Upper lobe of left lung (tissue), 4 donors: ENCODE data around the gene SMOC2.

Source experiments
- EP300 ChIP-seq, 4 donors: sonication (generic); formaldehyde crosslinking; IDR thresholded peaks; one replicate each; pipeline ENCODE4 v1.5.1; 2017; ENCODE audit warnings: antibody characterized with exemption in 4 of 4, control low read depth in 2 of 4
- POLR2A ChIP-seq, 4 donors: fragments of 450-650 bp; IDR thresholded peaks; one replicate each; pipeline ENCODE4 v1.5.1; 2016 to 2017; ENCODE audit warnings: antibody characterized with exemption in 4 of 4, mild to moderate bottlenecking in 2 of 4
- POLR2AphosphoS5 ChIP-seq, 2 donors: sonication (generic); formaldehyde crosslinking; IDR thresholded peaks; one replicate each; pipeline ENCODE4 v1.5.1; 2017; ENCODE audit warnings: antibody characterized with exemption in 2 of 2

DNA sequence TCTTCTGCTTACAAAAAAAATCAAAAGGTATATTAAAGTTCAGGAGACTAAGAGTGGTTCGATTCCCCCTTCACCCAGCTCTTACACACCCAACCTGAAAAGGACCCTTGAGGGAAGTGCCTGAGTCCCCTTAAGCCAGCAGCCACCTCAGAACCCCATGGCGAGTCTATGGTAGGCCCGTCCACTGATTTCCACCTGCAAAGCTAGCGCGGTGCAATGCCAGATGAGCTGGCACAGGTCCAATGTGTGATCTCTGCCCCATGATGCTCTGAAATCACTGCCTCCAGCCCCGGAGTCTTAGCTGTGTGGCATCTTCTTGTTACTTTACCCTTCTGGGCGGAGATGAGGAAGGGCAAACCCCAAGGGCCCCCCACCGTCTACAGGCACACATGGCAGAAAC lies 109.3 kb downstream of the SMOC2 start:
- TF ChIP-seq POLR2A (IDR thresholded peaks at IDR 0.05) (no peak), POLR2AphosphoS5 (IDR thresholded peaks at IDR 0.05) (no peak), EP300 (IDR thresholded peaks at IDR 0.05) (no peak)
